KMS-11 (cell line): Measurements from ENCODE around the gene CFAP65.

Experiments
- H2AFZ ChIP-seq: fragments of 200-600 bp; sonication (generic); 2 replicates; pipeline ENCODE4 v1.6.1; 2016; ENCODE audit warnings: antibody characterized with exemption, mixed run types, low read depth
- H3K27ac ChIP-seq: fragments of 200-600 bp; sonication (generic); 2 replicates; pipeline ENCODE4 v1.6.1; 2016; ENCODE audit warnings: mild to moderate bottlenecking, mixed run types
- H3K27me3 ChIP-seq: fragments of 200-600 bp; sonication (generic); 2 replicates; pipeline ENCODE4 v1.6.1; 2017; ENCODE audit warnings: mild to moderate bottlenecking, low read depth, mixed run types, moderate library complexity; ENCODE audit not compliant: insufficient read depth
- H3K36me3 ChIP-seq: fragments of 200-600 bp; sonication (generic); 2 replicates; pipeline ENCODE4 v1.6.1; 2017; ENCODE audit warnings: mild to moderate bottlenecking, mixed run types; ENCODE audit not compliant: insufficient read depth
- H3K4me1 ChIP-seq: fragments of 200-600 bp; sonication (generic); 2 replicates; pipeline ENCODE4 v1.6.1; 2016; ENCODE audit warnings: mild to moderate bottlenecking, low read depth, mixed run types; ENCODE audit not compliant: poor library complexity, severe bottlenecking
- H3K4me2 ChIP-seq: fragments of 200-600 bp; sonication (generic); 2 replicates; pipeline ENCODE4 v1.7.0; 2016; ENCODE audit warnings: mild to moderate bottlenecking, mixed run types
- H3K4me3 ChIP-seq: fragments of 200-600 bp; sonication (generic); IDR thresholded peaks from 2 replicates; pipeline ENCODE4 v1.6.1; 2017; ENCODE audit warnings: low read depth, low read length, mixed read lengths; ENCODE audit not compliant: insufficient read depth
- H3K79me2 ChIP-seq: fragments of 200-600 bp; sonication (generic); 2 replicates; pipeline ENCODE4 v1.6.1; 2016; ENCODE audit warnings: low read depth, mixed run types; ENCODE audit not compliant: insufficient read depth
- H3K9ac ChIP-seq: fragments of 200-600 bp; sonication (generic); 2 replicates; pipeline ENCODE4 v1.6.1; 2016; ENCODE audit warnings: mild to moderate bottlenecking, mixed run types
- H4K20me1 ChIP-seq: fragments of 200-600 bp; sonication (generic); 2 replicates; pipeline ENCODE4 v1.6.1; 2016; ENCODE audit warnings: mild to moderate bottlenecking, mixed run types; ENCODE audit not compliant: insufficient read depth
- CTCF ChIP-seq: fragments of 200-600 bp; sonication (generic); conservative IDR thresholded peaks from 2 replicates; pipeline ENCODE4 v1.6.1; 2017; ENCODE audit warnings: low read depth, mild to moderate bottlenecking, antibody characterized with exemption, low read length, moderate library complexity, mixed read lengths

CFAP65 gene

GRCh38 chr2:219021591-219021990, 19.7 kb downstream of the CFAP65 start:
- no peaks in the 10 kb centered on the region for H3K79me2 ChIP-seq
- no peak for TF ChIP-seq CTCF
- no peak overlapping the region for H3K4me2 ChIP-seq
- H3K9ac ChIP-seq, result no peak overlapping the region
- H3K4me1 ChIP-seq, result no peaks in the 10 kb centered on the region
- no peaks in the 10 kb centered on the region for H4K20me1 ChIP-seq
- H2AFZ ChIP-seq, result no peak overlapping the region
- no peak overlapping the region for H3K27ac ChIP-seq
- peaks cover 45% of the 10 kb centered on the region; the same call in 1 of the 2 replicates for H3K27me3 ChIP-seq
- no peak overlapping the region for H3K4me3 ChIP-seq
- no peaks in the 10 kb centered on the region for H3K36me3 ChIP-seq

GRCh38 chr2:219020604-219021365, 20.5 kb downstream of the CFAP65 start:
- Histone ChIP-seq H4K20me1 (no peaks in the 10 kb centered on the region), H3K79me2 (no peaks in the 10 kb centered on the region), H3K9ac (no peak overlapping the region), H3K36me3 (no peaks in the 10 kb centered on the region), H3K27ac (no peak overlapping the region), H3K27me3 (peaks cover 41% of the 10 kb centered on the region; the same call in 1 of the 2 replicates), H3K4me2 (no peak overlapping the region), H2AFZ (no peak overlapping the region), H3K4me3 (no peak overlapping the region), H3K4me1 (no peaks in the 10 kb centered on the region)
- TF ChIP-seq CTCF, result no peak

- Histone ChIP-seq H3K4me2 (no peak overlapping the region), H3K4me3 (no peak overlapping the region), H3K27ac (no peak overlapping the region), H3K4me1 (no peaks in the 10 kb centered on the region), H3K36me3 (no peaks in the 10 kb centered on the region), H3K27me3 (peaks cover 32% of the 10 kb centered on the region; the same call in 1 of the 2 replicates), H3K79me2 (no peaks in the 10 kb centered on the region), H3K9ac (no peak overlapping the region), H4K20me1 (no peaks in the 10 kb centered on the region), H2AFZ (no peak overlapping the region)
- no peak for TF ChIP-seq CTCF
Measured at GRCh38 chr2:219019436-219019835, 21.9 kb downstream of the CFAP65 start.

GRCh38 chr2:219018726-219019125, 22.6 kb downstream of the CFAP65 start:
- Histone ChIP-seq H3K4me2 (no peak overlapping the region), H3K36me3 (no peaks in the 10 kb centered on the region), H3K27ac (no peak overlapping the region), H3K79me2 (no peaks in the 10 kb centered on the region), H3K27me3 (peaks cover 30% of the 10 kb centered on the region; the same call in 1 of the 2 replicates), H4K20me1 (no peaks in the 10 kb centered on the region), H3K4me1 (no peaks in the 10 kb centered on the region), H3K4me3 (no peak overlapping the region), H2AFZ (no peak overlapping the region), H3K9ac (no peak overlapping the region)
- TF ChIP-seq CTCF, result no peak
